Natural killer cell treated with Interleukin-12 subunit alpha and Interleukin-12 subunit beta and Interleukin-15 and Interleukin-18, amount 100 ng/mL, for 72 hours (primary cell): ENCODE results near the gene DARS2. TPM values are rescaled to one million over a fixed set of nuclear protein-coding genes. Genes with fewer than 3 reads are reported as not detected.

Experiments used
- ATAC-seq, 2 donors: fragments of 150-1000 bp; cut with Tn5 transposase in 1 of 2; sonication (Bioruptor Pico), chemical (Tn5 transposase) in 1 of 2; 2 replicates each; pipeline ENCODE4 v1.10.0; 2021
- DNase-seq: peaks from one replicate; pipeline ENCODE4 v3.0.0; 2022; ENCODE audit warnings: low spot score
- H3K27ac Mint-ChIP-seq, 2 donors: 1 replicate in 1 of 2; 2 replicates in 1 of 2; pipeline ENCODE4 v1.8.0; 2022; ENCODE audit warnings: mixed read lengths in 2 of 2, mild to moderate bottlenecking in 1 of 2, moderate library complexity in 1 of 2
- H3K27me3 Mint-ChIP-seq, 2 donors: 1 replicate in 1 of 2; 2 replicates in 1 of 2; pipeline ENCODE4 v1.8.0; 2022; ENCODE audit warnings: mixed read lengths in 2 of 2
- H3K36me3 Mint-ChIP-seq: one replicate; pipeline ENCODE4 v1.8.0; 2022; ENCODE audit warnings: mixed read lengths
- H3K4me1 Mint-ChIP-seq, 2 donors: 1 replicate in 1 of 2; 2 replicates in 1 of 2; pipeline ENCODE4 v1.8.0; 2022; ENCODE audit warnings: low read depth in 2 of 2, mixed read lengths in 2 of 2, mild to moderate bottlenecking in 1 of 2
- H3K4me3 Mint-ChIP-seq: one replicate; pipeline ENCODE4 v1.8.0; 2022; ENCODE audit warnings: mixed read lengths
- H3K9me3 Mint-ChIP-seq: 2 replicates; pipeline ENCODE4 v1.8.0; 2022; ENCODE audit warnings: mixed read lengths
- total RNA-seq, 2 donors: library from RNA; stranded (reverse); gene quantifications; one replicate each; pipeline ENCODE4 v1.2.3, GENCODE V29; 2022

DARS2 gene
- total RNA-seq, 2 donors from 2014 or later, result 27.8 to 40.9 TPM

DNA sequence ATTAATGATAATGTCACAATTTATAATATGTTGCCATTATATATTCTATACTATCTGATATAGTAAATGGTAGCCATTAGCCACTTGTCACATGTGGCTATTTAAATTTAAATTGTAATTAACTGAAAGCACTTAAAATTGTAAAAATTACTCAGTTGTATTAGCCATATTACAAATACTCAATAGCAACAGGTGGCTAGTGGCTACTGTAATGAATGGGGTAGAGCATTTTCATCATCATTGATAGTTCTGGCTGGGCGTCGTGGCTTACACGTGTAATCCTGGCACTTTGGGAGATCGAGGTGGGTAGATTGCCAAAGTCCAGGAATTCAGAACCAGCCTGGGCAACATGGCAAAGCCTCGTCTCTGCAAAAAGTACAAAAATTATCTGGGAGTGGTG, 60.2 kb downstream of the DARS2 start:
- no peak for DNase-seq
- no peak overlapping the region for H3K4me3 Mint-ChIP-seq

DNA sequence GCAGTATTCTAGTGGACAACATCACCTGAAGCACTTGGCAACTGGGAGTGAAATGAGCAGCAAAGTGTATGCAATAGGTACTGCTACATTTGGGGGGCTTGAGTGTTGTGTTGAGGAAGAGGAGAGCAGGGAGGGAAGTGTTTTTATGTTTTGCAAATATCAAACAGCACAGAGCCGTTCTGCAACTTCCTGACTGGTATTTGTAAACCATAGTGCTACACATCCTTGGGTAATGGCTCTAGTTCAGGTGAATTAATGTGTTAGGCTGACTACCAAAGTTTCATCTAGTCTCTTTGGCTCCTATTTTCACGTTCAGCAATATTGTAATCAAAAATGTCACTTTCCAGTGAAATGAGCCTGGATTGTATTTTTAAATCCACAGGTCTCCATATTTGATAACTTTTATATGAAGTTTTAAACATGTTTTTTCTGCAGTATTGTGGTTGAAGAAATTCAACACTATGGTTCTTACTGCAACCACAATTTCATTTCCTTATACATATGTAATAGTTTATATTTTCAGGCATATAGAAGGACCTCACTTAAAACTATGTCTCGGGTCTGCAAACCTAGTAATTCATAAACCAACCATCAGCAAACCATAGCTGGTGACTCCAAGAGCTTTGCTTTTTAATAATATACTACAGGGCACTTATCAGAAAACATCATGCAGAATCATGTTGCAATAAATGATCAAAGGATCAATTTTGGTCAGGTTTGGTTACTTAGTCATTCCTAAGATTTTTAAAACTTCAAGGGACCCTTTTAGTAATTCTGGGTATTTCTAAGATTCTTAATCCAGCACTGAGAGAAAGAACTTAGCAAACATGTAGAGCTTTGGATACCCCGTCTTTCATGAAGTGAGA, 62.5 kb downstream of the DARS2 start:
- DNase-seq (no peak), ATAC-seq (no peak)
- Mint-ChIP-seq H3K36me3 (peaks cover 11% of the 10 kb centered on the region), H3K9me3 (no peaks in the 10 kb centered on the region), H3K27me3 (no peaks in the 10 kb centered on the region), H3K27ac (peak overlapping the region; percentile 77 to 78), H3K4me3 (peak overlapping the region; percentile 57), H3K4me1 (peaks cover 25 to 26% of the 10 kb centered on the region in 2 donors)

More for the DNA sequence above, 60.2 kb downstream of the DARS2 start:
- Mint-ChIP-seq H3K27ac (no peak overlapping the region), H3K4me1 (peaks cover 25 to 26% of the 10 kb centered on the region in 2 donors), H3K9me3 (no peaks in the 10 kb centered on the region), H3K36me3 (peaks cover 11% of the 10 kb centered on the region), H3K27me3 (no peaks in the 10 kb centered on the region)
- ATAC-seq, result no peak

GRCh38 chr1:173887627-173888026, 63.2 kb downstream of the DARS2 start:
- ATAC-seq (no peak), DNase-seq (no peak)
- Mint-ChIP-seq H3K27me3 (no peaks in the 10 kb centered on the region), H3K9me3 (no peaks in the 10 kb centered on the region), H3K27ac (peak overlapping the region in 1 of 2 donors; percentile 77), H3K36me3 (peaks cover 11% of the 10 kb centered on the region), H3K4me3 (no peak overlapping the region), H3K4me1 (peaks cover 25 to 26% of the 10 kb centered on the region in 2 donors)

DNA sequence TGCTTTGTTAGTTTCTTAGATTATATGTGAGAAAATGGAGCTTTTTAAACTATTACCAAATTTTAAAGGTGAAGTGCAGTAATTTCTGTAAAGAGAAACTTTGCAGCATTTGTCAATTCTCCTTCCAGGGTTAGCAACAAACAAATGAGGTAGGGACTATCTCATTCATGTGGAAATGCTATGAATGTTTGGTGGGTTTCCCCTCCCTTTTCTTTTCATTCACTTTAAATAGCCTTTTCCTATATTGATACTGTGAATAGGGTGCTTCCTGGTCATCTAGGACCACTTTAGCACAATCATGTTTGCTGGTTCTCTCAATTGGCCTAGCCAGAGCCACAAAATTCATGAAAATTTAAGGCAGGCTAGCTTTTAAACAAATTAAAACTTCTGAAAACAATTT, 64.3 kb downstream of the DARS2 start:
- peaks cover 11% of the 10 kb centered on the region for H3K36me3 Mint-ChIP-seq

GRCh38 chr1:173889885-173890284, 65.4 kb downstream of the DARS2 start:
- ATAC-seq (no peak), DNase-seq (no peak)
- no peaks in the 10 kb centered on the region for H3K27me3 Mint-ChIP-seq
- H3K27ac Mint-ChIP-seq, result no peak overlapping the region
- peaks cover 11% of the 10 kb centered on the region for H3K36me3 Mint-ChIP-seq
- peaks cover 26 to 28% of the 10 kb centered on the region in 2 donors for H3K4me1 Mint-ChIP-seq
- no peaks in the 10 kb centered on the region for H3K9me3 Mint-ChIP-seq
- no peak overlapping the region for H3K4me3 Mint-ChIP-seq

More for the DNA sequence above, 64.3 kb downstream of the DARS2 start:
- ATAC-seq, result no peak
- H3K27me3 Mint-ChIP-seq, result no peaks in the 10 kb centered on the region
- no peaks in the 10 kb centered on the region for H3K9me3 Mint-ChIP-seq
- H3K4me1 Mint-ChIP-seq, result peaks cover 25 to 26% of the 10 kb centered on the region in 2 donors
- no peak overlapping the region for H3K4me3 Mint-ChIP-seq
- no peak overlapping the region for H3K27ac Mint-ChIP-seq
- no peak for DNase-seq

DNA sequence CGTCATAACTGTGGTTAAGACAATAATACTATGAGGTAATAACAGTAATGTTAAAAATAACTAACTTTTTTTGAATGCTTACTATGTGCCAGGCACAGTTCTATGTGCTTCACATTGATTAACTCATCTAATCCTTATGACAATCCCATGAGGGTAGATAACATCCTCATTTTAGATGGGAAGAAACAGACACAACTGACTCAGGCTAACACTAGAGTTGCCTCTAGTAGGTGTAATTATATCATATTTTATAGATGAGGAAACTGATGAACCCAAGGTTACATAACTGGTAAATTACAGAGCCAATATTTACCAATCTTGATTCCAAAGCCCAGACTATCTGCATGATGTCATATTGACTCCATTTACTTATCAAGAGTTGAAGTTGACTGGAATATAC, 69.1 kb downstream of the DARS2 start:
- no peak for DNase-seq
- Mint-ChIP-seq H3K4me1 (peaks cover 0 to 5% of the 10 kb centered on the region in 2 donors), H3K9me3 (no peaks in the 10 kb centered on the region), H3K36me3 (no peaks in the 10 kb centered on the region), H3K27me3 (no peaks in the 10 kb centered on the region), H3K4me3 (no peak overlapping the region), H3K27ac (no peak overlapping the region)
- ATAC-seq, result no peak

DNA sequence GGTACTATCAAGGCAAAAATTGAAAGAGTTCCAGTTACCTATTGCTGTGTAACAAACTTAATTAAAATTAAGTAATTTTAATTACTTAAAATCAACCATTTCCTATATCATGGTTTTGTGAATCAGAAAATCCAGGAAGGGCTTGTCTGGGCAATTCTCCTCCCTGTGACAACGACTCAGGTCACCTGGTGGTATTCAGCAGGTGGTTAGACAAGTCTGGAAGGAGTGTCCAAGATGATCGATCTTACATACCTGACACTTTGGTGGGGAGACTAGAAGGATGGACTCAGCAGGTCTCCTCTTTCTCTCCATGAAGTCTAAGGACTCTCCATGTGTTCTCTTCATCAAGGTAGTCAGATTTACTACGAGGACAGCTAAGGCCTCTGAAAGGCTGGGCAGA, 69.7 kb downstream of the DARS2 start:
- no peaks in the 10 kb centered on the region for H3K36me3 Mint-ChIP-seq
- peaks cover 0 to 4% of the 10 kb centered on the region in 2 donors for H3K4me1 Mint-ChIP-seq
- DNase-seq, result no peak
- ATAC-seq, result no peak
- no peaks in the 10 kb centered on the region for H3K9me3 Mint-ChIP-seq
- H3K27ac Mint-ChIP-seq, result no peak overlapping the region
- H3K27me3 Mint-ChIP-seq, result no peaks in the 10 kb centered on the region
- no peak overlapping the region for H3K4me3 Mint-ChIP-seq

DNA sequence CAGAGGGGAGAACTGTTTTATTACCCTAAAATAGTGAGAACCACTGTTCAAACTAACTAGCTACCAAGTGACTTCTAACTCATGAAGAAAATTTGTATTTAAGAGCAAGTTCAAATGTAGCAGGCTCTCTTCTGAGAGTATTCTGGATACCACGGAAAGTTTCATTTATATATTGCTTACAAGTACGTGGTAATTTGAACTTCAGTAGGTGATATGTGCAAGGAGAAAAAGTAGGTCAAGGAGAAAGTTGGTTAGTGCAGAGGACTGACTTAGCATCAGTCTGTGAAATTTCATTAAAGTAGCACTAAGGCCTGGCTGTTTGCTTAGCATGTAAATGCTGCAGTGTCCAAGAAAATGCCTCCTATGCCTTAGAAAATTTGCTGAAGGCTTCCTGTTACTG, 76.0 kb downstream of the DARS2 start:
- Mint-ChIP-seq H3K4me3 (no peak overlapping the region), H3K4me1 (peaks cover 18 to 20% of the 10 kb centered on the region in 2 donors), H3K9me3 (no peaks in the 10 kb centered on the region), H3K36me3 (no peaks in the 10 kb centered on the region), H3K27ac (no peak overlapping the region), H3K27me3 (no peaks in the 10 kb centered on the region)
- DNase-seq (no peak), ATAC-seq (no peak)

GRCh38 chr1:173900992-173901391, 76.5 kb downstream of the DARS2 start:
- H3K27ac Mint-ChIP-seq, result no peak overlapping the region
- ATAC-seq, result no peak
- H3K4me3 Mint-ChIP-seq, result no peak overlapping the region
- H3K27me3 Mint-ChIP-seq, result no peaks in the 10 kb centered on the region
- no peaks in the 10 kb centered on the region for H3K36me3 Mint-ChIP-seq
- peaks cover 18 to 20% of the 10 kb centered on the region in 2 donors for H3K4me1 Mint-ChIP-seq
- H3K9me3 Mint-ChIP-seq, result no peaks in the 10 kb centered on the region
- DNase-seq, result no peak

DNA sequence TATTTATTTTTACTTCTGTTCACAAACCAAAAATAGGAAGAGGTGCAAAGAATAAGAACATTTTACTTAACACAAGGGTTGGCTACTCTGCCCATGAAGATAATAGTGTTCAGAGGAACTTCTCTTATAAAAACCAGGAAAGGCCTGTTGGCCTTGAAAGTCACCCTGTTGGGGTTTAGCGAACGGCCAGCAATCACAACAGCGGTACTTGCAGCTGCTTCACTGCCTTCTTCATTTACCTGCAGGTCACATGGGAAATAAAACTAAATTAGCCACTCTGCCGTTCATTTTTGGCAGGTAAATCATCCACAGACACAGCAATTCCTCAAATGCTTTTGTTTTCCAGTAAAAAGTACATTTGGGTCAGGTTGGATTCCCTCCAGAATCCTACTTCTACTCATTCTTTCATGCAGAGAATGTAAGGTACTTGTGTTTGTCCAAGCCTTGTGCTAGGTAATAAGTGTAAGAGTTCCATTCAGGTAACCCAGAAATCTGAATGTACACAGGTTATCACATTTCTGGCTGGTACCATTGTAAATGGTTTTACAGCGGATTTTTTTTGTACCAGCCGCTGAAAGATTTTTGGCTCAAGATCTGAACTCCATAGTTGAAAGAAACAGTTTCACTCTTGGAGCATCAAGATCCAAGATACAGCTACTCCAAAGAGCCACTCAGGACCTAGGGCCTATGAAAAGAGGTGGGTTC, 79.5 kb downstream of the DARS2 start:
- Mint-ChIP-seq H3K4me3 (no peak overlapping the region), H3K9me3 (no peaks in the 10 kb centered on the region), H3K27ac (no peak overlapping the region), H3K36me3 (no peaks in the 10 kb centered on the region), H3K27me3 (no peaks in the 10 kb centered on the region), H3K4me1 (peaks cover 18 to 20% of the 10 kb centered on the region in 2 donors)
- ATAC-seq, result no peak
- no peak for DNase-seq

Other genes starting within 250 kb of the DARS2 start
- gene SLC9C2, start 221.6 kb upstream of the DARS2 start, total RNA-seq, result not detected
- gene TEX50, start 189.3 kb upstream of the DARS2 start, total RNA-seq, result not detected
- gene ANKRD45, start 154.8 kb upstream of the DARS2 start, total RNA-seq, result not detected
- 10 to 100 TPM; 23.6 to 32.5 TPM for gene KLHL20, start 109.7 kb upstream of the DARS2 start, total RNA-seq
- gene CENPL, start 210 bp downstream of the DARS2 start, total RNA-seq, result 10 to 100 TPM; 23.4 to 38.7 TPM
- 100 to 1,000 TPM; 391 to 659 TPM for gene GAS5, start 43.3 kb downstream of the DARS2 start, total RNA-seq
- 10 to 100 TPM; 15.6 to 19.7 TPM for gene ZBTB37, start 43.7 kb downstream of the DARS2 start, total RNA-seq
- under 1 TPM in 1 of 2 donors, not detected in 1; 0.36 TPM for gene SERPINC1, start 92.7 kb downstream of the DARS2 start, total RNA-seq
- gene RC3H1, start 197.7 kb downstream of the DARS2 start, total RNA-seq, result 10 to 100 TPM; 53.2 to 65.4 TPM